Bronchial epithelial cell (primary cell): ENCODE data around the gene KCTD16. TPM values are rescaled to one million over a fixed set of nuclear protein-coding genes. Genes with fewer than 3 reads are reported as not detected.

Source experiments
- DNase-seq: peaks from one replicate; pipeline ENCODE4 v3.0.0-alpha.2; 2010; ENCODE audit warnings: low read depth
- FAIRE-seq: peaks from 2 replicates; lab custom pipeline; 2011; peaks lifted over from hg19 to GRCh38; lab: Jason Lieb, UNC
- H3K27me3 ChIP-seq: 2 replicates; pipeline ENCODE4 v1.5.1; 2011; ENCODE audit warnings: low read length; ENCODE audit not compliant: control insufficient read depth, insufficient read depth
- H3K36me3 ChIP-seq: 2 replicates; pipeline ENCODE4 v1.5.1; 2011; ENCODE audit warnings: low read length; ENCODE audit not compliant: control insufficient read depth, insufficient read depth
- H3K4me3 ChIP-seq: 2 replicates; pipeline ENCODE4 v1.5.1; 2011; ENCODE audit warnings: mild to moderate bottlenecking, low read depth, low read length, control low read depth
- total RNA-seq: library from RNA; depleted of rRNA; stranded (reverse); fragments of >200 nt; gene quantifications from 2 replicates; pipeline ENCODE4 v1.2.1, GENCODE V29; 2014
- TF ChIP-seq, protein P1 (sequence below): IDR thresholded peaks from 2 replicates; pipeline ENCODE4 v1.5.1; 2011; ENCODE audit warnings: mild to moderate bottlenecking, moderate library complexity, low read length, control low read depth, inconsistent platforms; ENCODE audit not compliant: insufficient read depth, severe bottlenecking

Gene KCTD16
- total RNA-seq, 1 donor from 2014 or later = under 0.01 TPM

- no peaks in the 10 kb centered on the region for H3K36me3 ChIP-seq
- no peak overlapping the region for H3K4me3 ChIP-seq
- TF ChIP-seq, protein P1, sequence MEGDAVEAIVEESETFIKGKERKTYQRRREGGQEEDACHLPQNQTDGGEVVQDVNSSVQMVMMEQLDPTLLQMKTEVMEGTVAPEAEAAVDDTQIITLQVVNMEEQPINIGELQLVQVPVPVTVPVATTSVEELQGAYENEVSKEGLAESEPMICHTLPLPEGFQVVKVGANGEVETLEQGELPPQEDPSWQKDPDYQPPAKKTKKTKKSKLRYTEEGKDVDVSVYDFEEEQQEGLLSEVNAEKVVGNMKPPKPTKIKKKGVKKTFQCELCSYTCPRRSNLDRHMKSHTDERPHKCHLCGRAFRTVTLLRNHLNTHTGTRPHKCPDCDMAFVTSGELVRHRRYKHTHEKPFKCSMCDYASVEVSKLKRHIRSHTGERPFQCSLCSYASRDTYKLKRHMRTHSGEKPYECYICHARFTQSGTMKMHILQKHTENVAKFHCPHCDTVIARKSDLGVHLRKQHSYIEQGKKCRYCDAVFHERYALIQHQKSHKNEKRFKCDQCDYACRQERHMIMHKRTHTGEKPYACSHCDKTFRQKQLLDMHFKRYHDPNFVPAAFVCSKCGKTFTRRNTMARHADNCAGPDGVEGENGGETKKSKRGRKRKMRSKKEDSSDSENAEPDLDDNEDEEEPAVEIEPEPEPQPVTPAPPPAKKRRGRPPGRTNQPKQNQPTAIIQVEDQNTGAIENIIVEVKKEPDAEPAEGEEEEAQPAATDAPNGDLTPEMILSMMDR = no peak
- no peaks in the 10 kb centered on the region for H3K27me3 ChIP-seq
- no peak for DNase-seq
- FAIRE-seq = no peak
These were observed 41.8 kb upstream of the KCTD16 start for GRCh38 chr5:144128844-144129243.

GRCh38 chr5:144130306-144130705 lies 40.4 kb upstream of the KCTD16 start:
- FAIRE-seq (no peak), DNase-seq (no peak)
- TF ChIP-seq, protein P1 = no peak

DNA sequence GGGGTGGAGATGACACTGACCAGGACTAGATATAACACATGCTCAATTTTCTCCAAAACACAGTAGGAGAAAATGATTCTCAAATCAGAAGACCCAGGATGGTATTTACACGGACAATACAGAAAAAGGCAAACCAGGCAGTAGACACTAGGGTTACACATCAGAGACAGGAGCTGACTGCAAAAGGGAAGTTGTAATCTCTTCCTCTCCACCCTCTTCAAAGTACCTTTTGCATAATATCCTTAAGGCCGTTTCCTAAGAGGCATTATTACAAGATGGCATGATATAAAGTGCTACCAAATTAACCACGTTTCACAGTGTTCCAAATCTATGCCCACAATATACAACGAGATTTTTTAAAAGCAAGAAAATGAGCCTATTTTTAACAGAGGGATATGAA lies 39.4 kb upstream of the KCTD16 start:
- no peaks in the 10 kb centered on the region for H3K36me3 ChIP-seq
- H3K4me3 ChIP-seq = no peak overlapping the region
- DNase-seq (no peak), FAIRE-seq (peak; percentile 40)
- no peaks in the 10 kb centered on the region for H3K27me3 ChIP-seq
- TF ChIP-seq, protein P1 = no peak

More at GRCh38 chr5:144130306-144130705, 40.4 kb upstream of the KCTD16 start:
- no peaks in the 10 kb centered on the region for H3K36me3 ChIP-seq
- no peak overlapping the region for H3K4me3 ChIP-seq
- H3K27me3 ChIP-seq = no peaks in the 10 kb centered on the region

DNA sequence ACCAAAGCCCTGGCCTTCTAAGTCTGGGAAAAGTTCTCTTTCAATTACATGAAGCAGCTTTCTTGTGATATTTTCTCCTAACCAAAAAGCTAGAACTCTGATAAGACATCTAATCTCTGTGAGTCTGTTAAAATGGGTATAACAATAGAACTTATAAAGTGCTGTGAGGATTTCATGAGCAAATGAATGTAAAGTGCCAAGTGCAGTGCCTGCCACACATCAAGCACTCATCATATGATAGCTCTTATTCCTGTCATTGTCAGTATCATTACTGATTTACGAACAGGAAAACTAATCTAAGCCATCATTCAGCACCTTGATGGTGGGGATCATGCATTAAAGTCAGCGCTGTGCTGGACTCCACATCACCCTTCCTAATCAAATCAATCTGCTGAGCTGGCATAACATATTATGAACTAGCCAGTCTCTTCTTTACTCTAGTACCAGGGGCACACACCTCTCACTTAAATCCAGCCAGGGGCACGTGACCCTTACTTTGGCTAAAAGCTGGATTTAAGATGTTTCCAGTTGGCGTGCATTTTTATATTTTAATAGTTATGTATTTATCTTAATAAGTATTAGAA lies 37.5 kb upstream of the KCTD16 start:
- DNase-seq (no peak), FAIRE-seq (peak; percentile 82)
- TF ChIP-seq, protein P1 = no peak
- Histone ChIP-seq H3K4me3 (no peak overlapping the region), H3K27me3 (no peaks in the 10 kb centered on the region), H3K36me3 (no peaks in the 10 kb centered on the region)

DNA sequence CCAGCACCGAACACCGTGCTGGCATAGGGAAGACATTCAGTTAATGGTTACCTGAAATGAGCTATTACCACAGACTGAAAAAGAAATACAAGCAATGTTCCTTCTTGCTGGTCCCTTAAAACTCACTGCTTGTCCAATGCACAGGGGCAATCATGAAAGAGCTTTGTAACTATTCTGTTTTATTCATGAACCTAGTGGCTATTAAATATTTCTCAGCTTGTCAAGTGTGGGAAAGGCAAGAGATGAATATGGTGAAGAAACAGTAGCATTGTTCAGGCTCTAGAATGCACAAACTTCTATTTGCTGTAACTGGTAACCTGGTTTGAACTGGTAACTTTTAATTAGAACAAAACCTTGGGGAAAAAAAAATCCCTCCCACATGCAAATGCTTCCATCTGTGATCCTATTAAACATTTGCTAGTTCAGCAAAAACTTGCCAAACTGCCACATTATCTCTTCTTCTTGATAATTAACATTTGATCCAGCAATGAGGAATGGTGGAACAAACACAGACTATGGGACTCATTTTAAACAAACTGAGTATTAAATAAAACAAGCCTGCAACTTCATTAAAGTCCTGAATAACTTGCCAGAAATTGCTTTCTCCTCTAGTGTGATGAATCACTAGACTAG lies 36.4 kb upstream of the KCTD16 start:
- DNase-seq (peak; percentile 21), FAIRE-seq (no peak)
- no peaks in the 10 kb centered on the region for H3K27me3 ChIP-seq
- H3K4me3 ChIP-seq = no peak overlapping the region
- TF ChIP-seq, protein P1 = no peak
- H3K36me3 ChIP-seq = no peaks in the 10 kb centered on the region
